SK-N-SH treated with all-trans-retinoic acid at 6 μM for 48 hours (cell line): ENCODE results near the gene FILIP1.

Experiments
- ATAC-seq: fragments of 200-7000 bp; cut with Tn5 transposase; 3 replicates; pipeline ENCODE4 v1.9.1; 2020; ENCODE audit warnings: mild to moderate bottlenecking, moderate library complexity
- BACH2 ChIP-seq: fragments of 250-450 bp; sonication (Bioruptor Pico); IDR thresholded peaks from 2 replicates; pipeline ENCODE4 v1.9.0; 2021; ENCODE audit warnings: mild to moderate bottlenecking, borderline replicate concordance
- CREB5 ChIP-seq: fragments of 250-450 bp; sonication (Bioruptor Pico); IDR thresholded peaks from 2 replicates; pipeline ENCODE4 v1.5.1; 2020; ENCODE audit warnings: low read depth, mild to moderate bottlenecking, moderate library complexity
- CSDC2 ChIP-seq: fragments of 250-450 bp; sonication (Bioruptor Pico); IDR thresholded peaks from 2 replicates; pipeline ENCODE4 v1.5.0; 2020; ENCODE audit warnings: mild to moderate bottlenecking, moderate library complexity
- CSRNP3 ChIP-seq: fragments of 250-450 bp; sonication (Bioruptor Pico); IDR thresholded peaks from 2 replicates; pipeline ENCODE4 v1.5.1; 2021; ENCODE audit warnings: mild to moderate bottlenecking, moderate library complexity
- ESRRG ChIP-seq: fragments of 250-450 bp; sonication (Bioruptor Pico); IDR thresholded peaks from 2 replicates; pipeline ENCODE4 v1.6.1; 2021; ENCODE audit warnings: mild to moderate bottlenecking
- GLIS3 ChIP-seq: fragments of 250-450 bp; sonication (Bioruptor Pico); IDR thresholded peaks from 2 replicates; pipeline ENCODE4 v1.5.0; 2020; ENCODE audit warnings: mild to moderate bottlenecking, moderate library complexity
- ISL1 ChIP-seq: fragments of 250-450 bp; sonication (Bioruptor Pico); IDR thresholded peaks from 2 replicates; pipeline ENCODE4 v2.1.2; 2022; ENCODE audit warnings: mild to moderate bottlenecking, moderate library complexity
- OSR1 ChIP-seq: fragments of 250-450 bp; sonication (Bioruptor Pico); IDR thresholded peaks from 2 replicates; pipeline ENCODE4 v1.8.0; 2022; ENCODE audit warnings: moderate library complexity, mild to moderate bottlenecking, inconsistent platforms
- POU6F1 ChIP-seq: fragments of 250-450 bp; sonication (Bioruptor Pico); IDR thresholded peaks from 2 replicates; pipeline ENCODE4 v1.8.0; 2021; ENCODE audit warnings: low read depth, mild to moderate bottlenecking, moderate library complexity, borderline replicate concordance
- PPARA ChIP-seq: fragments of 250-450 bp; sonication (Bioruptor Pico); IDR thresholded peaks from 2 replicates; pipeline ENCODE4 v1.5.0; 2020; ENCODE audit warnings: mild to moderate bottlenecking, borderline replicate concordance
- SNAI2 ChIP-seq: fragments of 250-450 bp; sonication (Bioruptor Pico); IDR thresholded peaks from 2 replicates; pipeline ENCODE4 v1.5.0; 2020; ENCODE audit warnings: mild to moderate bottlenecking, moderate library complexity
- TCF4 ChIP-seq: fragments of 250-450 bp; sonication (Bioruptor Pico); IDR thresholded peaks from 2 replicates; pipeline ENCODE4 v1.8.0; 2021; ENCODE audit warnings: mild to moderate bottlenecking, moderate library complexity, borderline replicate concordance
- TSHZ2 ChIP-seq: fragments of 250-450 bp; sonication (Bioruptor Pico); IDR thresholded peaks from 2 replicates; pipeline ENCODE4 v1.5.0; 2020; ENCODE audit warnings: mild to moderate bottlenecking, moderate library complexity
- ZC3H10 ChIP-seq: fragments of 250-450 bp; sonication (Bioruptor Pico); IDR thresholded peaks from 2 replicates; pipeline ENCODE4 v1.5.1; 2021; ENCODE audit warnings: mild to moderate bottlenecking, moderate library complexity
- ZNF565 ChIP-seq: fragments of 450-650 bp; formaldehyde crosslinking; conservative IDR thresholded peaks from 2 replicates; pipeline ENCODE4 v1.5.0; 2020; ENCODE audit warnings: low read depth, mild to moderate bottlenecking, moderate library complexity
- ZNF70 ChIP-seq: fragments of 450-650 bp; formaldehyde crosslinking; IDR thresholded peaks from 2 replicates; pipeline ENCODE4 v1.5.0; 2020; ENCODE audit warnings: mild to moderate bottlenecking, moderate library complexity
- ZNF8 ChIP-seq: fragments of 450-650 bp; formaldehyde crosslinking; IDR thresholded peaks from 2 replicates; pipeline ENCODE4 v1.5.0; 2020; ENCODE audit warnings: mild to moderate bottlenecking, moderate library complexity
- TF ChIP-seq, protein P1 (sequence below): fragments of 250-450 bp; sonication (Bioruptor Pico); IDR thresholded peaks from 2 replicates; pipeline ENCODE4 v1.8.0; 2020; ENCODE audit warnings: mild to moderate bottlenecking, moderate library complexity, borderline replicate concordance

Gene FILIP1

DNA sequence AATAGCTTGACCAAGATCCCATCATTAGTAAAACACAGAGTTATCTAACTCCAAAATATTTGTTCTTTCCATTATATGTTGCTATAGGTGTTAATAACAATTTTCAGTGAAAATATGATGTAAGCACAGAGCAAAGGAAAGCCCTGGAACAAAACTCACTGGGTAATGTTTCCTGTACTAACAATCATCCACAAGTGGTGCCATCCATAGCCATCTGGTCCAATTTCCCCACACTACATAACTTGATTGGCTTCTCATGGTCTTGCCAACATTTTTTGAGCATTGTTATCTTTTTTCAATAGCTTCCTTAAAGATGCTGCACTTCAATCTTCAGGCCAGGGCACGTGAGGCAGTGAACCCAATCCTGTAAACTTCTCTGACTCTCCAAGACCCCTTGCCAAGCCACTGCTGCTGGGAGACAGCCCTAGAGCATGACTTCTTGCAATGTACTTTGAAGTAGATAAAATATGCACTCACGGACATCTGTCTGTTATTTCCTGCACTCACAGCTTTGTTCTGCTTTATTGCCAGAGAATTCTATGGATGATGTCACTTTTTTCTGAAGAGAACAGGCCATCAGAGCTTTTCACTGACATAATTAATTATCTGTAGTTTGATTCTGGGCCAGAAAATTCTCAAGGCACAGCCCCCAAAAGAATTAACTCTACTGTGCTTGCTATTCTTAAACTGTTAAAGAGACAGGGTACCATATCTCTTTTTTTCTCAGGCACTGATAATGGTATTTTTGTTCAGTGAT is 111.5 kb downstream of the FILIP1 start (continued):
- TF ChIP-seq POU6F1 (CRISPR knock-in tag) (no peak), OSR1 (CRISPR knock-in tag) (no peak), CREB5 (CRISPR knock-in tag) (peak; percentile 97), SNAI2 (CRISPR knock-in tag) (0 out of 2 replicates have a peak, but pooled peaks have one; percentile 73), BACH2 (no peak), ZNF565 (CRISPR knock-in tag) (0 out of 2 replicates have a peak, but pooled peaks have one; percentile 11), ISL1 (peak; percentile 94), CSRNP3 (no peak)
- TF ChIP-seq, protein P1, sequence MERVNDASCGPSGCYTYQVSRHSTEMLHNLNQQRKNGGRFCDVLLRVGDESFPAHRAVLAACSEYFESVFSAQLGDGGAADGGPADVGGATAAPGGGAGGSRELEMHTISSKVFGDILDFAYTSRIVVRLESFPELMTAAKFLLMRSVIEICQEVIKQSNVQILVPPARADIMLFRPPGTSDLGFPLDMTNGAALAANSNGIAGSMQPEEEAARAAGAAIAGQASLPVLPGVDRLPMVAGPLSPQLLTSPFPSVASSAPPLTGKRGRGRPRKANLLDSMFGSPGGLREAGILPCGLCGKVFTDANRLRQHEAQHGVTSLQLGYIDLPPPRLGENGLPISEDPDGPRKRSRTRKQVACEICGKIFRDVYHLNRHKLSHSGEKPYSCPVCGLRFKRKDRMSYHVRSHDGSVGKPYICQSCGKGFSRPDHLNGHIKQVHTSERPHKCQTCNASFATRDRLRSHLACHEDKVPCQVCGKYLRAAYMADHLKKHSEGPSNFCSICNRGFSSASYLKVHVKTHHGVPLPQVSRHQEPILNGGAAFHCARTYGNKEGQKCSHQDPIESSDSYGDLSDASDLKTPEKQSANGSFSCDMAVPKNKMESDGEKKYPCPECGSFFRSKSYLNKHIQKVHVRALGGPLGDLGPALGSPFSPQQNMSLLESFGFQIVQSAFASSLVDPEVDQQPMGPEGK (CRISPR knock-in tag): no peak

DNA sequence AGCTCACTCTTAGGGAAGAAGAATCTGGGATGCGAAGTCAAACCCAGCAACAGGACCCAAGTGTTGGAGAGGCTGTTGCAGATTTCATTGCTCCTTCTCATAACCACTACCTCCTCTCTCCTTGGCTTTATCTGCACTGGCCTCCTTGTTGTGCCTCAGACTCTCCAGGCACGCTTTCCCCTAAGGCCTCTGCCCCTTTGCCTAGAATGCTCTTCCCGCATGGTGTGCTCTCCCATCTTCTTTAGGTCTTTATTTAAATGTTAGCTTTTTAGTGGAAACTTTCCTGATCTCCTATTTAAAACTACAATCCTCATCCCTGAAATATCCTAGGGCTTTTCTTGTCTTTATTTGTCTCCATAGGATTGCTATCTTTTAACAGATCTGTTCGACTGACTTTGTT is 114.1 kb downstream of the FILIP1 start:
- no peak for ATAC-seq
- no peak for TF ChIP-seq TCF4 (CRISPR knock-in tag)
- TF ChIP-seq TSHZ2 (CRISPR knock-in tag): no peak
- TF ChIP-seq ZNF70: no peak
- TF ChIP-seq CREB5 (CRISPR knock-in tag): no peak
- TF ChIP-seq ZNF565 (CRISPR knock-in tag): no peak
- TF ChIP-seq GLIS3: no peak
- no peak for TF ChIP-seq BACH2
- TF ChIP-seq, protein P1 (CRISPR knock-in tag): no peak
- no peak for TF ChIP-seq ZC3H10
- no peak for TF ChIP-seq CSDC2

DNA sequence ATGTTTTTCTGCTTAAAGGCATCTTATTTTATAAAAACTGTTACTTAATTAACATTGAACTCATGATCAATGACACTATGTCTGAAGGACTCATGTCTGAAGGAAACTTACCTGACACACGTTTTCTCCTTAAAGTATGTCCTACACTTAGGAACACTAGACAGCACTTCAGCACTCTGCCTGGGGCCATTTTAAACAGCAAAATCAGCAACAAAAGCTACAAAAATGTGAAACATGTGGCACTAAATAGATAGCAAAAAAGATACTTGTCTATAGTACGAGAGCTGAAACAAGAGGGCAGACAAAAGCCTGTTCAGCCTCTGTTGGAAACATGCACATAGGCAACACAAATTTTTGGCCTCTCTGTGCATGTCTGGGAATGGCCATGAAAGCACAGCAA is 115.5 kb downstream of the FILIP1 start:
- ATAC-seq: no peak
- TF ChIP-seq, protein P1 (CRISPR knock-in tag): no peak
- TF ChIP-seq POU6F1 (CRISPR knock-in tag) (no peak), ESRRG (CRISPR knock-in tag) (no peak), CREB5 (CRISPR knock-in tag) (no peak), PPARA (CRISPR knock-in tag) (no peak), ZNF8 (no peak), CSDC2 (no peak), TCF4 (CRISPR knock-in tag) (no peak)
